SK-N-SH treated with all-trans-retinoic acid at 6 μM for 48 hours (cell line): Measurements from ENCODE around the gene MOXD1.

Experiments used
- GLIS3 ChIP-seq: fragments of 250-450 bp; sonication (Bioruptor Pico); IDR thresholded peaks from 2 replicates; pipeline ENCODE4 v1.5.0; 2020; ENCODE audit warnings: mild to moderate bottlenecking, moderate library complexity
- OSR1 ChIP-seq: fragments of 250-450 bp; sonication (Bioruptor Pico); IDR thresholded peaks from 2 replicates; pipeline ENCODE4 v1.8.0; 2022; ENCODE audit warnings: moderate library complexity, mild to moderate bottlenecking, inconsistent platforms
- SNAI2 ChIP-seq: fragments of 250-450 bp; sonication (Bioruptor Pico); IDR thresholded peaks from 2 replicates; pipeline ENCODE4 v1.5.0; 2020; ENCODE audit warnings: mild to moderate bottlenecking, moderate library complexity
- TCF4 ChIP-seq: fragments of 250-450 bp; sonication (Bioruptor Pico); IDR thresholded peaks from 2 replicates; pipeline ENCODE4 v1.8.0; 2021; ENCODE audit warnings: mild to moderate bottlenecking, moderate library complexity, borderline replicate concordance
- TOX ChIP-seq: fragments of 250-450 bp; sonication (Bioruptor Pico); IDR thresholded peaks from 2 replicates; pipeline ENCODE4 v1.8.0; 2021; ENCODE audit warnings: mild to moderate bottlenecking, moderate library complexity, borderline replicate concordance
- ZFP30 ChIP-seq: fragments of 450-650 bp; formaldehyde crosslinking; IDR thresholded peaks from 2 replicates; pipeline ENCODE4 v1.5.0; 2022; ENCODE audit warnings: mild to moderate bottlenecking, moderate library complexity
- ZNF70 ChIP-seq: fragments of 450-650 bp; formaldehyde crosslinking; IDR thresholded peaks from 2 replicates; pipeline ENCODE4 v1.5.0; 2020; ENCODE audit warnings: mild to moderate bottlenecking, moderate library complexity
- ZNF8 ChIP-seq: fragments of 450-650 bp; formaldehyde crosslinking; IDR thresholded peaks from 2 replicates; pipeline ENCODE4 v1.5.0; 2020; ENCODE audit warnings: mild to moderate bottlenecking, moderate library complexity

DNA sequence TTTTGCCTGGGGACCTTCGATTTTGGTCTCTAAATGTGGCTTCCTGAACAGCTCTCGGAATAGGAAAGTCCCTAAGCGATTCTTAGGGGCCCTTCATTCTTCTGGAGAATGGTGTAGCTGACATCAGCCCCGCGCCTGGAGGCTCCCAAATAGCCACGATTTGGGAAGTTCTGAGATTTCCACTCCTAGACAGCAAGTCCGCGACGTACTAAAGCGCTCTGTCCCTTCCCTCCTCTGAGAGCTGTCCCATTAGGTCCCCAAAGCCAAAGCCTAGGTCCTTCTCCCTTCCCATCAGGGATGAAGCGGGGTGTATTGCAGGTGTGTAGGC lies 756 bp downstream of the MOXD1 start:
- no peak for TF ChIP-seq TOX (CRISPR knock-in tag)
- TF ChIP-seq GLIS3 (CRISPR knock-in tag), result no peak
- no peak for TF ChIP-seq SNAI2 (CRISPR knock-in tag)
- no peak for TF ChIP-seq ZFP30 (CRISPR knock-in tag)
- no peak for TF ChIP-seq ZNF8
- TF ChIP-seq TCF4 (CRISPR knock-in tag), result no peak
- no peak for TF ChIP-seq ZNF70 (CRISPR knock-in tag)
- no peak for TF ChIP-seq OSR1 (CRISPR knock-in tag)
